HG03064 (cell line): ENCODE results near the gene CNN3.

Experiments
- ATAC-seq: cut with Tn5 transposase; IDR thresholded peaks from one replicate; pipeline ENCODE4 v1.9.1; 2021; ENCODE audit warnings: low read depth; ENCODE audit not compliant: unreplicated experiment

CNN3 gene

DNA sequence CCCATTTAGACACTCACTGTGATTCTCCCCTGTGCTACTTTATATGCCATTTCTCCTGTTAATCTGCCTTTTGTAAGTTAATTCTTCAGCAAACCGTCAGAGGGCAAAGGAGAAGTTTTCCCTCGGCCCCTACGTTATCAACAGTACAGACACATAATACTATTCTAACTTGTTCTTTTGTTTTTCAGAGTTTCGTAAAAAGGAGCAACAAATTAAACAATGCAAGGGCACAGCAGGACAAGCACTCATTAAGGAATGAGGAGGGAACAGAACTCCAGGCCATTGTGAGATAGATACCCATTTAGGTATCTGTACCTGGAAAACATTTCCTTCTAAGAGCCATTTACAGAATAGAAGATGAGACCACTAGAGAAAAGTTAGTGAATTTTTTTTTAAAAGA, 32.3 kb downstream of the CNN3 start:
- ATAC-seq, result no peak

DNA sequence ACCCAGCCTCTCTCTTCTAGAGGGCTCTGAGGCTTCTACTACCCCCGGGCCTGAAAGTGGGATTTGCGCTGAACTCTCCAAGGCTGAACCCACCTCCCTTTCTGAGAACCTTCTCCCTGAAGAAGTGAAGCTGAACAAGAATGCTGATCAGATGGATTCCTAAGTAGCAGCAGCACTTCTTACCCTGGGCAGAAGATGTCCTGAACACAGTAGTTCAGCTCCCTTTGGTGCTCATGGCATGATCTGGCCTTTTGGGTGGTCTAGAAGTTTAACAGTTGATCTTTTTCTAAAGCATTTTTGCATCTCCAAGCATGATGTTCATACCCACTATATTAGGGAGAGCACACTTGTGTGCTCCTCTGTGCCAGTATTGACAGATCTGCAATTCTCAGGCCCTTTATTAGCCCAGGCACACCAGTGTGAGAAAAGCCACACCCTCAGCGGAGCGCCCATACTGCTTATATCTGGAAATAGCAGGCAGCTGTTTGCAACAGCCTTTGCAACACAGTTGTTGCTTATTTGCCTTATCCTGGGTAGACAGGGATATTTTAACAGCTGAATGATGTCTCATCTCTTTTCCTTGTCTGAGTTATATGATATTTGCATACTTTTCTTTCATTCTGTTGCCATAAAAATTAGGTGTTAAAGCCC, 34.2 kb downstream of the CNN3 start:
- no peak for ATAC-seq

DNA sequence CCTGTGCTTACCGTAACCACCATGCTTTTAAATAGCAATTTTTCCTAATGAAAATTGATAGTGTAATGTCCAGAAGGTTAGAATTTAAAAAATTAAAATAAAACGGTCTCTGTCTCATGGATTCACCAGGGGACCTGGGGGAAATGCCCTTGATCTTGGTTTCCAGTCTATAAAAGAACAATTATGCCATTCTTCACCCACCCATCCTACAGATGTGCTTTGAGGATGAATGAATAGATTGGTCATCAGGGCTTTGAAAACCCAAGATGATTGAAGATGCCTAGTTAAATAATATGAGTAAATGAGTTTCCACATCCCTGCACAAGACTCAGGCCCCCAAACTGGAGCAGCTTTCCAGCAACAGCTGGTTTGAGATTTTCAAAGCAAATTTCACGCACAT, 38.7 kb downstream of the CNN3 start:
- ATAC-seq, result no peak

DNA sequence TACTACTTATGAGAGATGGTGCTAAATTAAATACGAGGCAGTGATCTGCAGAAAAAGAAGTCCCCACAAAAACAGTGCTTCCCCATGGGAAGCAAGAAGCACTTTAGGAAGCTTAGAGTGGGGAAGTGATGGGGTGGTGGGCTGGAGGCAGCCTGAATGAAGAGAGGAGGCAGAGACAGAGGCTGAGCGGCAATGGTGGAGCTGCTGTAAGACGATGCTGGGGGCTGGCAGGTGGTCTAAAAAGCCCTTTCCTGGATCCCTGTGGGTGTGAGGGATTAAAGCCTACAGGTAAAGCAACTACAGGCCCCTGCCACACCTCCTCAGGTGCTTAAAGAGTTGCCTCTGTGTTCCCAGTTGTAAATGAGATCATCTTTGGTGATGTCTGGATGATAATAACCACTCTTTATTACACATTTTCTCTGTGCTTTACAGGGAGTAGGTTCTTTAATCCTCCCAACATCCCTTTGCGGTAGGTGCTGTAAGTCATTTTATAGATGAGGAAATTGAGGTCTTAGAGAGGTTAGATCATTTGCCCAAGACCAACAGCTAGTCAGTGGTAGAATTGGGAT, 39.2 kb downstream of the CNN3 start:
- no peak for ATAC-seq

GRCh38 chr1:94887106-94887505, 39.8 kb downstream of the CNN3 start:
- no peak for ATAC-seq

GRCh38 chr1:94886361-94886760, 40.5 kb downstream of the CNN3 start:
- ATAC-seq, result no peak

- ATAC-seq, result no peak
Observed at GRCh38 chr1:94884507-94884906, 42.4 kb downstream of the CNN3 start.

DNA sequence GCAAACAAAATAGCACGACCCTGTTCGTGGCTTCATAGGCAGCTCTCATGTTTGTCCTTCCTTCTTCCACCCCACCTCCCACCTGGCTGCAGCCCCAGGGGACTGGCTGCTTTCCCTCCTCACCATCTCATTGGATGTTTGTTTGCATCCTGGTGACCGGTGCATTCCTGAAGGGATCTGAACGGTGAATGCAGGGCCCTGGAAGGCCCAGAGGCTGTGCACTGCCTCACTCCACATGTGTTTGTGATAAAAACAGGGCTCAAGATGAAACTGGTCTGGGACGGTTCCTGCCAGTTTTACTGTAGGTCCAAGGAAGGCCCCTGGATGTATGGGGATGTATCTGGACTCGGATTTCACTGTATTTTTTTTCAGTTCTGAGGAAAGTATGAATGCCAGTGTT, 42.8 kb downstream of the CNN3 start:
- no peak for ATAC-seq

DNA sequence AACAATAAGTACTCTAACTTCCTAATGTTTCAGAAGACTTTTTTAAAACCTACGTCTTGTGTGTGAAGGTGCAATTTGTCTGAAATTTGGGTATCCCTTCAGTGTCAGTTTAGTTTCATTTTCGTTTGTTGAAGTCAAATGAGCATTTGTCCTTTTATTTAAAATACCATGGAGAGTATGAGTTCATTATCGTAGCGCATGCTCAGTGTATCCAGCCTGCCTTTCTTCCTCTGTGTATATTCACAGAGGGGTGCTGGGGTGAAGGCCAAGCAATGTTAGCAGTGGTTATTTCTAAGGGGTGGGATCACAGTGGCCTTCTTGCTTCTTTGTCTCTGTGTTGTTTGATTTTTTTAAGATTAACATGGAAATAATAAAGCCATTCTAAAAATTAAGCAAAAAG, 43.2 kb downstream of the CNN3 start:
- no peak for ATAC-seq

DNA sequence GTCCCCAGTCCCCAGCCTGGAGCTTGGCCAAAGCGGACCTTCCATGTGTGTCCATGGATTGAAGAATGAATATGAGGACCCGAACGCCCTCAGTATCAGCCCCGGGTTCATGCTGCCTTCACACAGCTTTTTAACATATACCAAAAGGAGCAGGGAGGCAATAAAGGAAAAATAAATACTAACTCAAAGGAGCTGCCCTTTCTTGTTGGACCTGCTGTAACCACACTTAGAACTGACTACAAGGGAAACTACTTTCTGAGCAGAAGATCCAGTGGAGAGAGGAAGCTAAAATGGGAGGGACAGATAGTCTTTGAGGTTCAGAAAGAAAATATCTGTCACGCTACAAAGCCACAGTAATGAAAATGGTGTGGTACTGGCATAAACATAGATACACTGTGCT, 48.6 kb downstream of the CNN3 start:
- ATAC-seq, result no peak

GRCh38 chr1:94876362-94876761, 50.5 kb downstream of the CNN3 start:
- no peak for ATAC-seq

DNA sequence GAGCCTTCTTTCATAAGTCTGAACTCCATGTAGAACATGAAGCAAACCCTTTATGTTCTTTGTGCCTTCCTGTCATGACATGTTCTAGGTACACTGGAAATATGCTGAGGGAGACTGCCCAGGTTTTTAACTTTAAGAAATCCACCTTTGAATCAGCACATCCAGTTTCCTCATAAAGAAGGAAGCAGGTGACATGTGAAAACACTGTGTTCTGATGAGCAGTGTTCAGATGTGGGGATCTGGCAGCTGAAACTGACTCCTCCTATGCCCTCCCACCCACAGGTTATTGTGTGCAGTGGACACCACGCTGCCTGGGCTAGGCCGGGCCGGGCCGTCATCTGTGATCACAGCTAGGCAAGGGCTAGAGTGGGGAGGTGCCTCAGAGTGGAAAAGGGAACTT, 51.1 kb downstream of the CNN3 start:
- ATAC-seq, result no peak

GRCh38 chr1:94874423-94874822, 52.5 kb downstream of the CNN3 start:
- ATAC-seq, result no peak

GRCh38 chr1:94873520-94874351, 53.2 kb downstream of the CNN3 start:
- ATAC-seq, result no peak

- ATAC-seq, result no peak
Observed at GRCh38 chr1:94872771-94873495, 54.0 kb downstream of the CNN3 start.

DNA sequence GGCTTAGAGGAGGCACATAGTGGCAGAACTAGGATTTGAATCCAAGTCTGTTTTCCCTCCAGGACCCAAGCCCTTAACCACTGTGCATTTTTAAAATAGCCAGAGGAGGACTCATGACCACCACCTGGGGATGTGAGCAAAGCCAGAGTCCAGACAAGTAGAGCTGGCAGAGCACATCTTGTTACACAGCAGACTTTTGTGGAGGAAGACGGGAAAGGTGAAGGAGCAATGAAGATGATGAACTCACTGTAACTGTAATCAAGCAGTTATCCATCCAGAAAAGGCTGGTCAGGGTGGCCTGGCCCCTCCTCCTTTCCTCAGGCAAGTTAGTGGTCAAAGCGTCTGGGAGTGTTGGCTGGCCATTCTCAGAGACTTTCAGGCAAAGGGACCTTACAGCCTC, 55.9 kb downstream of the CNN3 start:
- no peak for ATAC-seq

GRCh38 chr1:94866164-94866807, 60.6 kb downstream of the CNN3 start:
- ATAC-seq, result no peak

- no peak for ATAC-seq
Observed at GRCh38 chr1:94865360-94865759, 61.5 kb downstream of the CNN3 start.

DNA sequence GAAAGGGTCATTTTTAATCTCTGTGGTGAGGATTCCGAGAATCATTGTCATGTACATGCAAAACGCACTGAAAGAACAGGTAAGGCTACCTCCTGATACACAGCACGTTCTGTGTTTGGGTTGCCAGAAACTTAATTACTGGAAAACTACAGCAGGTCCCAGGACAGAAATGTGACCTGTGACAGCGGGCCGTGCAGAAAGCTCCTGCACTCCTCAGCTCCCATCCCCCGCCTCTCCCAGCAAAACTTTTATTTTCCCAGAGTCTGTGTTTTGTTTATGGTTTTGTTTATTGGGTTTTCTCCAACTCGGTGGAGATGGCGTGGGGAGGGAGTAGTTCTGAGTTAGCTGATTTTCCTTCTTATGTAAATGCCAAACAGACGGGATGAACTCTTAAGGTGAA, 62.1 kb downstream of the CNN3 start:
- no peak for ATAC-seq

- no peak for ATAC-seq
Observed at GRCh38 chr1:94863919-94864318, 63.0 kb downstream of the CNN3 start.
